ENCODE results near the gene CCDC148. TPM values are rescaled to one million over a fixed set of nuclear protein-coding genes. Genes with fewer than 3 reads are reported as not detected.

The CCDC148 gene
- polyA plus RNA-seq, 2 of the 4 experiments (the other 2 are of a cell fraction): 0.41 to 0.85 TPM

GRCh38 chr2:158395166-158395565 lies 61.4 kb downstream of the CCDC148 start:
- H3K4me2 ChIP-seq: peak overlapping the region; percentile 3; the same call in 1 of the 3 replicates
- FAIRE-seq: no peak
- no peak overlapping the region for H3K4me3 ChIP-seq
- DNase-seq (ENCODE audit: low read depth in 1 of 2, low spot score in 1 of 2): no peak
- POLR2A ChIA-PET: no interaction called here
- CTCF ChIA-PET: interaction anchor here (1.2 kb wide), 1 partner anchor 10 kb away, joined by 3 read pairs; no protein-coding TSS in a partner anchor
- ATAC-seq: peak in 1 of 2 experiments; percentile 13; a peak in 2 of 6 replicates
- peak overlapping the region in 1 of 2 experiments; percentile 21; a peak in 1 of 6 replicates for H3K27ac ChIP-seq
- H3K9me3 ChIP-seq: no peaks in the 10 kb centered on the region
- WGBS (ENCODE audit: missing lambda C conversion rate): 26% methylated on average over 1 of the region's 1 CpG
- H3K4me1 ChIP-seq: peaks cover 21% of the 10 kb centered on the region
- no peak for TF ChIP-seq JUN (IDR thresholded peaks at IDR 0.05)
- TF ChIP-seq ESRRA (IDR thresholded peaks at IDR 0.05; ENCODE audit: borderline replicate concordance, low read length): no peak
- TF ChIP-seq ZFP36 (IDR thresholded peaks at IDR 0.05; ENCODE audit: borderline replicate concordance, partially characterized antibody): no peak
- TF ChIP-seq CTCF (IDR thresholded peaks at IDR 0.05): no peak
- no peak for TF ChIP-seq HES2 (IDR thresholded peaks at IDR 0.05)

GRCh38 chr2:158394453-158394852 lies 62.1 kb downstream of the CCDC148 start:
- POLR2A ChIA-PET: no interaction called here
- Histone ChIP-seq H3K4me2 (peak overlapping the region; percentile 3; the same call in 1 of the 3 replicates), H3K4me3 (no peak overlapping the region), H3K4me1 (peaks cover 21% of the 10 kb centered on the region), H3K27ac (no peak overlapping the region), H3K9me3 (no peaks in the 10 kb centered on the region)
- FAIRE-seq (no peak), DNase-seq (ENCODE audit: low read depth in 1 of 2, low spot score in 1 of 2) (no peak), ATAC-seq (no peak)
- 68% methylated on average over 1 of the region's 1 CpG for WGBS (ENCODE audit: missing lambda C conversion rate)
- CTCF ChIA-PET: no interaction called here
- TF ChIP-seq HOXB13 (CRISPR knock-in tag; IDR thresholded peaks at IDR 0.05; ENCODE audit: low read depth) (no peak), ATOH8 (CRISPR knock-in tag; IDR thresholded peaks at IDR 0.05; ENCODE audit: low read depth) (no peak)

- CTCF ChIA-PET: no interaction called here
- no peak for DNase-seq (ENCODE audit: low read depth in 1 of 2, low spot score in 1 of 2)
- H3K4me1 ChIP-seq: peaks cover 21% of the 10 kb centered on the region
- no peak overlapping the region for H3K4me2 ChIP-seq
- no peak for FAIRE-seq
- no peak overlapping the region for H3K27ac ChIP-seq
- WGBS (ENCODE audit: missing lambda C conversion rate): 24% methylated on average over 1 of the region's 1 CpG
- no peak overlapping the region for H3K4me3 ChIP-seq
- no peaks in the 10 kb centered on the region for H3K9me3 ChIP-seq
- no peak for ATAC-seq
- POLR2A ChIA-PET: no interaction called here
- TF ChIP-seq ELK1 (IDR thresholded peaks at IDR 0.05; ENCODE audit: low read depth, low read length) (no peak), HDAC2 (IDR thresholded peaks at IDR 0.05) (no peak), EHMT2 (IDR thresholded peaks at IDR 0.05; ENCODE audit: low read depth) (no peak), CTCF (IDR thresholded peaks at IDR 0.05) (no peak), ATOH8 (CRISPR knock-in tag; IDR thresholded peaks at IDR 0.05; ENCODE audit: low read depth) (no peak)
These were observed 62.7 kb downstream of the CCDC148 start for GRCh38 chr2:158393886-158394285.
